ENCODE results near the gene NEBL. TPM values are rescaled to one million over a fixed set of nuclear protein-coding genes. Genes with fewer than 3 reads are reported as not detected.

The NEBL gene
- total RNA-seq, 1 experiment from 2014 or later: 32.3 TPM

DNA sequence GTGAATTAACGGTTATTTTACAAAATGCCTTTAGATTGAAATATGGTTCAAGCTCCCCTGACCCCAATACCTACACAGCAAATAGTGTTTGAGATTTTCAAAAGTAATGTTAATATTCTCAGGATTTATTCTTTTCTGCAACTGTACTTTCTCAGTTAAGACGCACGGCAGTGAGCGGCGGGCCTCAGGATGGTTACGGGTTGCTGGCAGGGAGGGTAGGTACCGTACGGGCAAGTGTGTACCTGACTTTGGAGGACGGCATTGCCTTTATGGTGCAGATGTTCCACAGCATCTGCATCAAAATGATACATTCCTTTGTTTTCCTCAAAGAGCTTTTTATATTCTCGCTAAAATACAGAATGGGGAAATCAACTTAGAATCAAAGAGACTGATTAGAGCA is 44.8 kb downstream of the NEBL start:
- no peak for ATAC-seq

DNA sequence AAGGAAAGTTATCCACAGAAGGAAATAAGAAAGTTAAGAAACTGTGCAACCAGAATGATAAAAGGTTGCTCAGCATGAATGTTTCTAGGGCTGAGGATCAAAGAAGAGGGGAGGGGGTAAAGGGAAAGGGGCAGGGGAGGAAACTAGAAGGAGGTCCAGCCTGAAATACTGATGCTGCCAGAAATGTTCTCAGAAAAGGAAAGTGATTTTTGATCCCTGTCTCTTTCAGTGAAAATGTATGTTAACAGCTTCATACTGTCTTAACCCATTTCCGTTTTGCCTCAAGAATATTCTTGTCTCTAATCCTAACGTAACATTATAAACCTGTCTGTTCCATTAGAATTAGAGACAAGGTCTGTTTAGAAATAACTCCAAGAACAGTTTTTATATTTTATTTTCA is 49.6 kb downstream of the NEBL start:
- intact Hi-C loops (cut with micrococcal nuclease; ENCODE audit: unreplicated experiment): no loop called here
- TF ChIP-seq, protein P1, sequence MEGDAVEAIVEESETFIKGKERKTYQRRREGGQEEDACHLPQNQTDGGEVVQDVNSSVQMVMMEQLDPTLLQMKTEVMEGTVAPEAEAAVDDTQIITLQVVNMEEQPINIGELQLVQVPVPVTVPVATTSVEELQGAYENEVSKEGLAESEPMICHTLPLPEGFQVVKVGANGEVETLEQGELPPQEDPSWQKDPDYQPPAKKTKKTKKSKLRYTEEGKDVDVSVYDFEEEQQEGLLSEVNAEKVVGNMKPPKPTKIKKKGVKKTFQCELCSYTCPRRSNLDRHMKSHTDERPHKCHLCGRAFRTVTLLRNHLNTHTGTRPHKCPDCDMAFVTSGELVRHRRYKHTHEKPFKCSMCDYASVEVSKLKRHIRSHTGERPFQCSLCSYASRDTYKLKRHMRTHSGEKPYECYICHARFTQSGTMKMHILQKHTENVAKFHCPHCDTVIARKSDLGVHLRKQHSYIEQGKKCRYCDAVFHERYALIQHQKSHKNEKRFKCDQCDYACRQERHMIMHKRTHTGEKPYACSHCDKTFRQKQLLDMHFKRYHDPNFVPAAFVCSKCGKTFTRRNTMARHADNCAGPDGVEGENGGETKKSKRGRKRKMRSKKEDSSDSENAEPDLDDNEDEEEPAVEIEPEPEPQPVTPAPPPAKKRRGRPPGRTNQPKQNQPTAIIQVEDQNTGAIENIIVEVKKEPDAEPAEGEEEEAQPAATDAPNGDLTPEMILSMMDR (IDR thresholded peaks at IDR 0.05): no peak
- TF ChIP-seq, protein P2, sequence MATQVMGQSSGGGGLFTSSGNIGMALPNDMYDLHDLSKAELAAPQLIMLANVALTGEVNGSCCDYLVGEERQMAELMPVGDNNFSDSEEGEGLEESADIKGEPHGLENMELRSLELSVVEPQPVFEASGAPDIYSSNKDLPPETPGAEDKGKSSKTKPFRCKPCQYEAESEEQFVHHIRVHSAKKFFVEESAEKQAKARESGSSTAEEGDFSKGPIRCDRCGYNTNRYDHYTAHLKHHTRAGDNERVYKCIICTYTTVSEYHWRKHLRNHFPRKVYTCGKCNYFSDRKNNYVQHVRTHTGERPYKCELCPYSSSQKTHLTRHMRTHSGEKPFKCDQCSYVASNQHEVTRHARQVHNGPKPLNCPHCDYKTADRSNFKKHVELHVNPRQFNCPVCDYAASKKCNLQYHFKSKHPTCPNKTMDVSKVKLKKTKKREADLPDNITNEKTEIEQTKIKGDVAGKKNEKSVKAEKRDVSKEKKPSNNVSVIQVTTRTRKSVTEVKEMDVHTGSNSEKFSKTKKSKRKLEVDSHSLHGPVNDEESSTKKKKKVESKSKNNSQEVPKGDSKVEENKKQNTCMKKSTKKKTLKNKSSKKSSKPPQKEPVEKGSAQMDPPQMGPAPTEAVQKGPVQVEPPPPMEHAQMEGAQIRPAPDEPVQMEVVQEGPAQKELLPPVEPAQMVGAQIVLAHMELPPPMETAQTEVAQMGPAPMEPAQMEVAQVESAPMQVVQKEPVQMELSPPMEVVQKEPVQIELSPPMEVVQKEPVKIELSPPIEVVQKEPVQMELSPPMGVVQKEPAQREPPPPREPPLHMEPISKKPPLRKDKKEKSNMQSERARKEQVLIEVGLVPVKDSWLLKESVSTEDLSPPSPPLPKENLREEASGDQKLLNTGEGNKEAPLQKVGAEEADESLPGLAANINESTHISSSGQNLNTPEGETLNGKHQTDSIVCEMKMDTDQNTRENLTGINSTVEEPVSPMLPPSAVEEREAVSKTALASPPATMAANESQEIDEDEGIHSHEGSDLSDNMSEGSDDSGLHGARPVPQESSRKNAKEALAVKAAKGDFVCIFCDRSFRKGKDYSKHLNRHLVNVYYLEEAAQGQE (IDR thresholded peaks at IDR 0.05; ENCODE audit: insufficient read depth in 1 of 2, low read depth in 2 of 2, low read length in 1 of 2): no peak
- TF ChIP-seq TCF7L2 (IDR thresholded peaks at IDR 0.05; ENCODE audit: low read depth, low read length) (no peak), SIN3A (IDR thresholded peaks at IDR 0.05; ENCODE audit: borderline replicate concordance, insufficient read depth, low read depth, low read length) (no peak), POLR2AphosphoS5 (IDR thresholded peaks at IDR 0.05; ENCODE audit: low read depth, low read length) (no peak)
- DNase-seq (ENCODE audit: low read depth, low spot score) (no peak), ATAC-seq (no peak)
- no peaks in the 10 kb centered on the region for H3K27me3 ChIP-seq (ENCODE audit: control insufficient read depth, insufficient read depth, low read length)
- no peaks in the 10 kb centered on the region; the same call in 1 of the 2 replicates for H3K36me3 ChIP-seq (ENCODE audit: control insufficient read depth, insufficient read depth, low read length)
- H3K9me3 ChIP-seq (ENCODE audit: control insufficient read depth, insufficient read depth, low read depth, low read length): no peaks in the 10 kb centered on the region
- ChIA-PET POLR2A (no interaction called here), CTCF (no interaction called here)
- H3K27ac ChIP-seq (ENCODE audit: low read length): no peak overlapping the region
- H3K4me3 ChIP-seq (ENCODE audit: low read depth in 2 of 2, low read length in 2 of 2): no peak overlapping the region
- no TSS peak for BruUV-seq (replicated peaks)
- in situ Hi-C loops (cut with HindIII; ENCODE audit: low pct_unique_long_range_greater_than_20kb, low sequenced_read_pairs): no loop called here
- H3K4me1 ChIP-seq (ENCODE audit: control insufficient read depth, insufficient read depth, low read length): no peaks in the 10 kb centered on the region

More for the DNA sequence above, 44.8 kb downstream of the NEBL start:
- POLR2A ChIA-PET: no interaction called here
- H3K27ac ChIP-seq (ENCODE audit: low read length): no peak overlapping the region
- intact Hi-C loops (cut with micrococcal nuclease; ENCODE audit: unreplicated experiment) (loop anchor here (10.0 kb wide), 1 partner anchor 312 kb away; no protein-coding TSS in a partner anchor), in situ Hi-C loops (cut with HindIII; ENCODE audit: low pct_unique_long_range_greater_than_20kb, low sequenced_read_pairs) (no loop called here)
- H3K9me3 ChIP-seq (ENCODE audit: control insufficient read depth, insufficient read depth, low read depth, low read length): no peaks in the 10 kb centered on the region
- no peak for DNase-seq (ENCODE audit: low read depth, low spot score)
- H3K4me3 ChIP-seq (ENCODE audit: low read depth in 2 of 2, low read length in 2 of 2): no peak overlapping the region
- no peaks in the 10 kb centered on the region for H3K4me1 ChIP-seq (ENCODE audit: control insufficient read depth, insufficient read depth, low read length)
- no peaks in the 10 kb centered on the region for H3K27me3 ChIP-seq (ENCODE audit: control insufficient read depth, insufficient read depth, low read length)
- no TSS peak for BruUV-seq (replicated peaks)
- CTCF ChIA-PET: no interaction called here
- H3K36me3 ChIP-seq (ENCODE audit: control insufficient read depth, insufficient read depth, low read length): no peaks in the 10 kb centered on the region; the same call in 1 of the 2 replicates
- no peak for TF ChIP-seq POLR2AphosphoS5 (IDR thresholded peaks at IDR 0.05; ENCODE audit: low read depth, low read length)
- no peak for TF ChIP-seq SIN3A (IDR thresholded peaks at IDR 0.05; ENCODE audit: borderline replicate concordance, insufficient read depth, low read depth, low read length)
- TF ChIP-seq TCF7L2 (IDR thresholded peaks at IDR 0.05; ENCODE audit: low read depth, low read length): no peak
- TF ChIP-seq, protein P2 (IDR thresholded peaks at IDR 0.05; ENCODE audit: insufficient read depth in 1 of 2, low read depth in 2 of 2, low read length in 1 of 2): no peak
- TF ChIP-seq, protein P1 (IDR thresholded peaks at IDR 0.05): no peak

All from Panc1 (cell line).